ENCODE measurements around the gene DCLK2.

- TF ChIP-seq, protein P1, sequence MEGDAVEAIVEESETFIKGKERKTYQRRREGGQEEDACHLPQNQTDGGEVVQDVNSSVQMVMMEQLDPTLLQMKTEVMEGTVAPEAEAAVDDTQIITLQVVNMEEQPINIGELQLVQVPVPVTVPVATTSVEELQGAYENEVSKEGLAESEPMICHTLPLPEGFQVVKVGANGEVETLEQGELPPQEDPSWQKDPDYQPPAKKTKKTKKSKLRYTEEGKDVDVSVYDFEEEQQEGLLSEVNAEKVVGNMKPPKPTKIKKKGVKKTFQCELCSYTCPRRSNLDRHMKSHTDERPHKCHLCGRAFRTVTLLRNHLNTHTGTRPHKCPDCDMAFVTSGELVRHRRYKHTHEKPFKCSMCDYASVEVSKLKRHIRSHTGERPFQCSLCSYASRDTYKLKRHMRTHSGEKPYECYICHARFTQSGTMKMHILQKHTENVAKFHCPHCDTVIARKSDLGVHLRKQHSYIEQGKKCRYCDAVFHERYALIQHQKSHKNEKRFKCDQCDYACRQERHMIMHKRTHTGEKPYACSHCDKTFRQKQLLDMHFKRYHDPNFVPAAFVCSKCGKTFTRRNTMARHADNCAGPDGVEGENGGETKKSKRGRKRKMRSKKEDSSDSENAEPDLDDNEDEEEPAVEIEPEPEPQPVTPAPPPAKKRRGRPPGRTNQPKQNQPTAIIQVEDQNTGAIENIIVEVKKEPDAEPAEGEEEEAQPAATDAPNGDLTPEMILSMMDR (conservative IDR thresholded peaks at IDR 0.05; ENCODE audit: low read depth, low read length) = no peak
- TF ChIP-seq EZH2 (IDR thresholded peaks at IDR 0.05; ENCODE audit: low read length, unreplicated experiment) (no peak), EZH2phosphoT487 (IDR thresholded peaks at IDR 0.05; ENCODE audit: borderline replicate concordance, low read length) (no peak)
These were observed 114.7 kb downstream of the DCLK2 start for GRCh38 chr4:150192986-150193385.
